Lower lobe of right lung (tissue), 2 donors: Measurements from ENCODE around the gene ATAT1. TPM values are rescaled to one million over a fixed set of nuclear protein-coding genes. Genes with fewer than 3 reads are reported as not detected.

Experiments used
- ATAC-seq, 2 donors: fragments of 200-7000 bp; cut with Tn5 transposase; one replicate each; pipeline ENCODE4 v1.9.1; 2020 to 2022; ENCODE audit warnings: mild to moderate bottlenecking in 2 of 2, moderate library complexity in 2 of 2
- DNase-seq: peaks from one replicate; pipeline ENCODE4 v3.0.0-alpha.2; 2020
- H3K27ac ChIP-seq: fragments of 200-600 bp; one replicate; pipeline ENCODE4 v1.8.0; 2022
- H3K27me3 ChIP-seq: fragments of 200-600 bp; one replicate; pipeline ENCODE4 v1.8.0; 2022; ENCODE audit warnings: low read depth
- H3K36me3 ChIP-seq: fragments of 200-600 bp; one replicate; pipeline ENCODE4 v1.8.0; 2022; ENCODE audit warnings: mild to moderate bottlenecking
- H3K4me1 ChIP-seq: fragments of 200-600 bp; one replicate; pipeline ENCODE4 v1.8.0; 2022
- H3K4me3 ChIP-seq: fragments of 200-600 bp; one replicate; pipeline ENCODE4 v1.8.0; 2022; ENCODE audit warnings: mild to moderate bottlenecking
- H3K9me3 ChIP-seq: fragments of 200-600 bp; one replicate; pipeline ENCODE4 v1.8.0; 2022
- CTCF ChIP-seq: fragments of 200-600 bp; IDR thresholded peaks from one replicate; pipeline ENCODE4 v1.8.0; 2022; ENCODE audit warnings: antibody characterized with exemption, mild to moderate bottlenecking
- intact Hi-C: fragments of 100-400 bp; cut with DNase I; formaldehyde crosslinking; loops from one replicate; pipeline ENCODE4 v1.11.0; 2022
- total RNA-seq: library from RNA; stranded (reverse); fragmentation: NEBNext Ultra II Directional; extraction: Animal tissue kit (Norgen Biotek cat#: 25700); gene quantifications from one replicate; pipeline ENCODE4 v1.2.1, GENCODE V29; 2021
- donor health status: DM: no; HTN: yes; CAD: no; lungs with severe emphysema.

ATAT1 gene
- total RNA-seq, 1 donor from 2014 or later = 8.9 TPM

GRCh38 chr6:30635834-30636233 is 9.2 kb downstream of the ATAT1 start:
- intact Hi-C loops = no loop called here
- Histone ChIP-seq H3K4me3 (no peak overlapping the region), H3K27me3 (no peaks in the 10 kb centered on the region), H3K4me1 (no peaks in the 10 kb centered on the region), H3K27ac (no peak overlapping the region), H3K36me3 (peaks cover 37% of the 10 kb centered on the region), H3K9me3 (no peaks in the 10 kb centered on the region)
- DNase-seq = no peak
- ATAC-seq = no peak
- no peak for TF ChIP-seq CTCF

GRCh38 chr6:30640481-30640880 is 13.8 kb downstream of the ATAT1 start:
- Histone ChIP-seq H3K36me3 (peaks cover 47% of the 10 kb centered on the region), H3K4me1 (no peaks in the 10 kb centered on the region), H3K27ac (no peak overlapping the region), H3K4me3 (no peak overlapping the region), H3K27me3 (no peaks in the 10 kb centered on the region), H3K9me3 (no peaks in the 10 kb centered on the region)
- ATAC-seq (no peak), DNase-seq (no peak)
- intact Hi-C loops = no loop called here
- TF ChIP-seq CTCF = no peak

GRCh38 chr6:30641048-30641447 is 14.4 kb downstream of the ATAT1 start:
- ATAC-seq (no peak), DNase-seq (no peak)
- H3K27me3 ChIP-seq = no peaks in the 10 kb centered on the region
- no peak overlapping the region for H3K27ac ChIP-seq
- no peak overlapping the region for H3K4me3 ChIP-seq
- peaks cover 1% of the 10 kb centered on the region for H3K4me1 ChIP-seq
- peaks cover 47% of the 10 kb centered on the region for H3K36me3 ChIP-seq
- intact Hi-C loops = no loop called here
- TF ChIP-seq CTCF = no peak
- no peaks in the 10 kb centered on the region for H3K9me3 ChIP-seq

GRCh38 chr6:30643656-30644055 is 17.0 kb downstream of the ATAT1 start:
- no peak for TF ChIP-seq CTCF
- DNase-seq (no peak), ATAC-seq (no peak)
- Histone ChIP-seq H3K27me3 (no peaks in the 10 kb centered on the region), H3K9me3 (no peaks in the 10 kb centered on the region), H3K4me3 (no peak overlapping the region), H3K36me3 (peaks cover 41% of the 10 kb centered on the region), H3K4me1 (peaks cover 16% of the 10 kb centered on the region), H3K27ac (no peak overlapping the region)
- intact Hi-C loops = no loop called here

GRCh38 chr6:30644769-30645168 is 18.1 kb downstream of the ATAT1 start:
- no peak for TF ChIP-seq CTCF
- peaks cover 16% of the 10 kb centered on the region for H3K4me1 ChIP-seq

GRCh38 chr6:30645989-30646388 is 19.3 kb downstream of the ATAT1 start:
- ATAC-seq (no peak), DNase-seq (no peak)
- no peak overlapping the region for H3K27ac ChIP-seq
- TF ChIP-seq CTCF = no peak
- no peaks in the 10 kb centered on the region for H3K9me3 ChIP-seq
- no peak overlapping the region for H3K4me3 ChIP-seq
- peaks cover 34% of the 10 kb centered on the region for H3K36me3 ChIP-seq
- intact Hi-C loops = no loop called here
- peaks cover 16% of the 10 kb centered on the region for H3K4me1 ChIP-seq
- H3K27me3 ChIP-seq = no peaks in the 10 kb centered on the region

More at GRCh38 chr6:30644769-30645168, 18.1 kb downstream of the ATAT1 start:
- DNase-seq (no peak), ATAC-seq (no peak)
- Histone ChIP-seq H3K27ac (no peak overlapping the region), H3K27me3 (no peaks in the 10 kb centered on the region), H3K9me3 (no peaks in the 10 kb centered on the region), H3K4me3 (no peak overlapping the region), H3K36me3 (peaks cover 41% of the 10 kb centered on the region)
- intact Hi-C loops = no loop called here
